Right atrium auricular region (tissue), 2 donors: ENCODE measurements around the gene TBL1XR1. TPM values are rescaled to one million over a fixed set of nuclear protein-coding genes. Genes with fewer than 3 reads are reported as not detected.

Source experiments
- DNase-seq: peaks from one replicate; pipeline ENCODE4 v3.0.0-alpha.2; 2019; ENCODE audit warnings: low spot score
- H3K27ac ChIP-seq, 2 donors: fragments of 200-600 bp; sonication (generic); 1 replicate in 1 of 2; 2 replicates in 1 of 2; pipeline ENCODE4 v1.5.1; 2016 to 2019
- H3K27me3 ChIP-seq, 2 donors: fragments of 200-600 bp; sonication (generic); one replicate each; pipeline versions ENCODE4 v1.5.1 to v1.6.0; 2017 to 2019
- H3K36me3 ChIP-seq: fragments of 200-600 bp; sonication (generic); one replicate; pipeline ENCODE4 v1.5.1; 2016
- H3K4me1 ChIP-seq, 2 donors: fragments of 200-600 bp; sonication (generic); one replicate each; pipeline versions ENCODE4 v1.5.1 to v1.6.0; 2017 to 2019
- H3K4me3 ChIP-seq, 2 donors: fragments of 200-600 bp; sonication (generic); 1 replicate in 1 of 2; 2 replicates in 1 of 2; pipeline ENCODE4 v1.5.1; 2017 to 2019; ENCODE audit warnings: mild to moderate bottlenecking in 1 of 2, moderate library complexity in 1 of 2
- H3K9me3 ChIP-seq, 2 donors: fragments of 200-600 bp; sonication (generic); one replicate each; pipeline ENCODE4 v1.5.1; 2019
- total RNA-seq, 2 donors: library from RNA; depleted of rRNA; stranded (reverse); fragments of >200 nt; gene quantifications; one replicate each; pipeline ENCODE4 v1.1.0, GENCODE V29; 2016
- TF ChIP-seq, protein P1 (sequence below), 2 donors: fragments of 200-600 bp; sonication (generic); IDR thresholded peaks; one replicate each; pipeline ENCODE4 v1.5.1; 2019; ENCODE audit warnings: antibody characterized with exemption in 2 of 2

TBL1XR1 gene
- total RNA-seq, 2 donors from 2014 or later = 68.2 to 79.9 TPM

GRCh38 chr3:177089901-177090300 is 107.4 kb downstream of the TBL1XR1 start:
- Histone ChIP-seq H3K27ac (no peak overlapping the region), H3K4me1 (peaks cover 0 to 43% of the 10 kb centered on the region in 2 donors), H3K36me3 (no peaks in the 10 kb centered on the region), H3K4me3 (no peak overlapping the region), H3K27me3 (no peaks in the 10 kb centered on the region), H3K9me3 (peaks cover 0 to 6% of the 10 kb centered on the region in 2 donors)
- no peak for DNase-seq
- TF ChIP-seq, protein P1, sequence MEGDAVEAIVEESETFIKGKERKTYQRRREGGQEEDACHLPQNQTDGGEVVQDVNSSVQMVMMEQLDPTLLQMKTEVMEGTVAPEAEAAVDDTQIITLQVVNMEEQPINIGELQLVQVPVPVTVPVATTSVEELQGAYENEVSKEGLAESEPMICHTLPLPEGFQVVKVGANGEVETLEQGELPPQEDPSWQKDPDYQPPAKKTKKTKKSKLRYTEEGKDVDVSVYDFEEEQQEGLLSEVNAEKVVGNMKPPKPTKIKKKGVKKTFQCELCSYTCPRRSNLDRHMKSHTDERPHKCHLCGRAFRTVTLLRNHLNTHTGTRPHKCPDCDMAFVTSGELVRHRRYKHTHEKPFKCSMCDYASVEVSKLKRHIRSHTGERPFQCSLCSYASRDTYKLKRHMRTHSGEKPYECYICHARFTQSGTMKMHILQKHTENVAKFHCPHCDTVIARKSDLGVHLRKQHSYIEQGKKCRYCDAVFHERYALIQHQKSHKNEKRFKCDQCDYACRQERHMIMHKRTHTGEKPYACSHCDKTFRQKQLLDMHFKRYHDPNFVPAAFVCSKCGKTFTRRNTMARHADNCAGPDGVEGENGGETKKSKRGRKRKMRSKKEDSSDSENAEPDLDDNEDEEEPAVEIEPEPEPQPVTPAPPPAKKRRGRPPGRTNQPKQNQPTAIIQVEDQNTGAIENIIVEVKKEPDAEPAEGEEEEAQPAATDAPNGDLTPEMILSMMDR (IDR thresholded peaks at IDR 0.05) = no peak

DNA sequence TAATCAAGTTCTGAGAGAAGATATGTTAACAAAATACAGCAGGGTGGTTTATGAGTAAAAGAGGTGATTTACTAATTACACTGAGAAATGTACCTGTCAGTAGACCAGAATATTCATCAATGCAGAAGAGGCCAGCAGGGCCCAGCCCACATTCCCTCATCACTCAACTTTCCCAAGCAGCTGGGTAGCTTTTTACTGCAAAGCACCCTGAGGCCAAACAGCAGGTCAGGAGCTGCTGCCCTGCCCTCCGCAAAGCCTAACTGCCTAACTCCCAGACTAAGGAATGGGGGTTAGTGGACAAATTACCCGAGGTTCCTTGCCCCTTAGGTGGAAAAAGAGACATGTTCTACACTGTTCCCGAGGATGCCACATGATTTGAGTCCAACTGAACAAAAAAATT is 108.2 kb downstream of the TBL1XR1 start:
- TF ChIP-seq, protein P1 (IDR thresholded peaks at IDR 0.05) = no peak
- H3K27ac ChIP-seq = peak overlapping the region in 1 of 2 donors; percentile 26
- H3K4me1 ChIP-seq = peaks cover 0 to 51% of the 10 kb centered on the region in 2 donors
- no peak for DNase-seq
- no peak overlapping the region for H3K4me3 ChIP-seq
- H3K9me3 ChIP-seq = peaks cover 0 to 6% of the 10 kb centered on the region in 2 donors
- no peaks in the 10 kb centered on the region for H3K27me3 ChIP-seq
- no peaks in the 10 kb centered on the region for H3K36me3 ChIP-seq

DNA sequence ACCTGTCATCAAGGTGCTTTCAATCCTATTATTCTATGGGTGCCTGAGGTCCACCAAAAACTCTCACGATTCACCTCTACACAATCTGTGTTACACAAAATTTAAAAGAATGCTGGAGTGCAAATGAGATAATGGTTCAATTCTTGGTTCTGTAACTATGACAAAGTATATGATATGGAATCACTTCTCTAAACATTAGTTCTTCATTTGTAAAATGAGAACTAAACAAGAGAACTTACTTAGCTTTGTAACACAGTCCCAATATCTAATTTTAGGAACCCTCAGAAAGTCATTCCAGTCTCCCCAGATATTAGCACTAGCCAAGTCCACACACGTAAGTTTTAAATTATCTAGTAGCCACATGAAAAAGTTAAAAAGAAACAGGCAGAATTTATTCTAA is 111.5 kb downstream of the TBL1XR1 start:
- Histone ChIP-seq H3K4me1 (peaks cover 0 to 51% of the 10 kb centered on the region in 2 donors), H3K4me3 (no peak overlapping the region)
- TF ChIP-seq, protein P1 (IDR thresholded peaks at IDR 0.05) = no peak

GRCh38 chr3:177084616-177085015 is 112.7 kb downstream of the TBL1XR1 start:
- no peak for DNase-seq
- Histone ChIP-seq H3K9me3 (no peaks in the 10 kb centered on the region), H3K27ac (no peak overlapping the region), H3K4me3 (no peak overlapping the region), H3K36me3 (no peaks in the 10 kb centered on the region), H3K4me1 (peaks cover 0 to 47% of the 10 kb centered on the region in 2 donors), H3K27me3 (no peaks in the 10 kb centered on the region)
- TF ChIP-seq, protein P1 (IDR thresholded peaks at IDR 0.05) = no peak

More for the DNA sequence above, 111.5 kb downstream of the TBL1XR1 start:
- no peak overlapping the region for H3K27ac ChIP-seq
- H3K36me3 ChIP-seq = no peaks in the 10 kb centered on the region
- no peaks in the 10 kb centered on the region for H3K9me3 ChIP-seq
- H3K27me3 ChIP-seq = no peaks in the 10 kb centered on the region
- DNase-seq = no peak

DNA sequence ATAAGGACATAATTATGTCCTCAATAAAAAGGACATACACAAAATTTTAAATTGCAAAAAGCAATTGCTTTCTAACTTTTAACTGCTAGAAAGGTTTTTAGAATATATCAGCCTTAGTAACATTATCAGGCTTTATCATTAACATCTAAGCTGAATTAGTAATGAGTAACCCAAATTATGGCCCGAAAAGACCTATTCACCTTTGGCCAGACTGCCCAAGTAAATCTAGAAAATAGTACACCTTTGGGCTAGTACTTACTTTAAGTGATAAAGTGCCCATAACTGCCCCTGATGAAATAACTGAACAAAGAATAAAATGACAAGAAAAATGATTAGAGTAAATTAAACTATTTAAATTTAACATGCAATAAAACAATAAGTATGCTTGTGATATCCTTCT is 117.2 kb downstream of the TBL1XR1 start:
- Histone ChIP-seq H3K4me1 (peaks cover 0 to 18% of the 10 kb centered on the region in 2 donors), H3K36me3 (no peaks in the 10 kb centered on the region), H3K27me3 (no peaks in the 10 kb centered on the region), H3K9me3 (no peaks in the 10 kb centered on the region), H3K4me3 (no peak overlapping the region), H3K27ac (no peak overlapping the region)
- TF ChIP-seq, protein P1 (IDR thresholded peaks at IDR 0.05) = no peak
- DNase-seq = no peak

- H3K4me3 ChIP-seq = no peak overlapping the region
- H3K36me3 ChIP-seq = no peaks in the 10 kb centered on the region
- H3K9me3 ChIP-seq = no peaks in the 10 kb centered on the region
- DNase-seq = no peak
- peaks cover 0 to 14% of the 10 kb centered on the region in 2 donors for H3K4me1 ChIP-seq
- no peak overlapping the region for H3K27ac ChIP-seq
- TF ChIP-seq, protein P1 (IDR thresholded peaks at IDR 0.05) = no peak
- H3K27me3 ChIP-seq = no peaks in the 10 kb centered on the region
Observed at GRCh38 chr3:177079684-177080083, 117.6 kb downstream of the TBL1XR1 start.
